ENCODE measurements around the gene CNIH4. TPM values are rescaled to one million over a fixed set of nuclear protein-coding genes. Genes with fewer than 3 reads are reported as not detected.

CNIH4 gene
- 64.8 and 108 TPM in 2 replicates for total RNA-seq

GRCh38 chr1:224356685-224357625, at the start of gene CNIH4:
Gene CNIH4 (plus strand): TSS chr1:224356879. CDS start chr1:224356925, 46 bp downstream.

DNA sequence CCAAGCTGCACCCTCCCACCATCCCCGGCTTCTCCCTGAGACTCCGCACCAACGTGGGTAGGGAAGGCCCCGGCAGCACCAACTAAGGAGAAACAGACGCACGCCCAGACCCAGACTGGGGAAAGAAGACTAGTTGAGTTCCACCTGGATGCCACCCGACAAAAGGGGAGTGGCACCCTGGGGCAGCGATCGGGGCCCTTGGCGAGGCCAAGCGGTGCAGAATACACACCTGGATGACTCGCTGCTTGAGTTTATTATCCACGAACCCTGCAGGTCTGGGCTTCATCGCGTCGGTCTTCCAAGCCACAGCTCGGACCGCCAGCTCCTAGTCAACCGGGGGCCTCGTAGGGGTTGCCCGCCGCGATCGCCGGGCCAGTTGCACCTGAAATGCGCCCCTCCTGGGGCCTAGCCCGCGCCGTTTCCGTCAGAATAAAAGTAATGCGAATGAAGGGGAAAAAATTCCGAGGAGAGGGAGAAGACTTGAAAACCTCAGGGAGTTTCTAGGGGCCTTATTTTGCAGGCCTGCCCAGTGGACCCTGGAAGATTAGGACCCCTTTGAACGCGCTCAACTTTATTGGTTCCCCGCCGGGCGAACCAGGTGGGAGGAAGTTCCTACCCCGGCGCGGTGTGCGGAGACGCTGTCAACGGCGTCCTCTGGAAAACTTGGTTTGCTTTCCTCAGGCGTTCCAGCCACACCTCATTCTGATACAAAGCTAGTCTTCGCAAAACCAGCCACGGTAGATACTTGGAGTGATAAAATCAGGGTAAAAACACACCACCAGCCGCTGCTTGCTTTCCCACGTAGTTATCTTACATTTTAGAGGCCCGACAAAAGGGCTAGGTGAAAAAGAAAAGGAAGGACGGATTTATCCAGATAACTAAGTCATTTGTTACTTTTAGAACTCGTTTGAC, 26.6 kb upstream of the CNIH4 start, which contains the start of gene NVL:
Gene NVL, minus strand, starts transcription at position 331 of the 912 bp plus-strand sequence. Its CDS starts 45 bp downstream, at position 286.

Other genes starting within 250 kb of the CNIH4 start
- gene FBXO28, start 242.8 kb upstream of the CNIH4 start, total RNA-seq = 32.1 and 38.4 TPM in 2 replicates
- gene DEGS1, start 173.6 kb upstream of the CNIH4 start, total RNA-seq = 118 and 165 TPM in 2 replicates
- gene NVL, start 26.7 kb upstream of the CNIH4 start, total RNA-seq = 29.1 and 34.0 TPM in 2 replicates
- gene WDR26, start 77.9 kb downstream of the CNIH4 start, total RNA-seq = 93.5 and 134 TPM in 2 replicates